Mammary epithelial cell (primary cell): Measurements from ENCODE around the gene CASP8.

Experiments
- CTCF ChIP-seq, 2 donors: IDR thresholded peaks in 1 of 2; conservative IDR thresholded peaks in 1 of 2; 2 replicates each; pipeline ENCODE4 v1.5.1; 2011 to 2012; ENCODE audit warnings: inconsistent platforms in 2 of 2, low read length in 2 of 2, mild to moderate bottlenecking in 2 of 2, control low read depth in 1 of 2, low read depth in 1 of 2; ENCODE audit not compliant: insufficient read depth in 1 of 2; ENCODE audit errors: extremely low read depth in 1 of 2
- EZH2 ChIP-seq: IDR thresholded peaks from 2 replicates; pipeline ENCODE4 v1.6.1; 2012; ENCODE audit warnings: low read length, inconsistent platforms, borderline replicate concordance

GRCh38 chr2:201223089-201224073, 37.0 kb upstream of the CASP8 start:
- no peak for TF ChIP-seq CTCF (conservative IDR thresholded peaks at IDR 0.05 in 1 of 2, IDR thresholded peaks at IDR 0.05 in 1 of 2; ENCODE audit: extremely low read depth in 1 of 2, insufficient read depth in 1 of 2, low read depth in 1 of 2, low read length in 2 of 2)
- TF ChIP-seq EZH2: no peak
